NCI-H1436 (cell line): ENCODE results near the gene LIPA.

Experiments used
- DNase-seq: peaks from one replicate; lab custom pipeline; 2025; lab: John Stamatoyannopoulos, UW

Gene LIPA

DNA sequence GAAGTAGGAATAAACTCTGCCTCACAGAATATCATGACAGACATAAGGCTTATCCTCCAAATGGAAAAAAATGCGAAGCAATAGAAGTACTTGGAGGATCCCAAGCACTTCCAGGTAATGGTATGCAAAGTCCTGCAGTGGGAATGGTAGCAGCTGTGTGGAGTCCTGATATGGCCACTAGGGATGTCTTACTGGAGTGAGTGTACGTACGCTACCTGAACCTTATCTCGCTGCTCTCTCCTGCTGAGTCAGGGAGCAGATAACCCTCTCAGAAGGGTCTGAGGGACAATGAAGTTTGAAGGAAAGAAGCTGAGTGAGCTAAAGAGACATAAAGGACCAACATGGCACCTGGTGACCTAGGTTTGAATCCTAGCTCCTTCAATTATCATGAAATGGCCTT, 86.7 kb downstream of the LIPA start:
- no peak for DNase-seq

DNA sequence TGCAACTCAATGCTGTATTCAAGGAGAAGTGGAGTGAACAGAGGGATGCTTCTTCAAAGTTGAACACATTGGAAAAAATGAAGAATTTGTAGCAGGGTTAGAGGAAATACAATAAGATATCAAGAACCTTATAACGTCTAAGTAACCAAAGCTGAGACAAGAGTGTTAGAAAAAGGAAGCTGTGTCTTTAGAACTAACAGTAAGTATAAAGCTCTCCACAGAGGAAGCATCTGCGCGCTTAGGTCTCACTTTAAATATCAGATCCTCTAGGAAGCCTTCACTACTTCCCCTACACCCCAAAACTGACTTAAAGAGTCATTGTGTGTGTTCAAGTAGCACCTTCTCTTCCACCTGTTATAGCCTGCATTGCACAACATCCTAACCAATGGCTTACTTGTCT, 87.5 kb downstream of the LIPA start:
- no peak for DNase-seq
